HG02885 (cell line): ENCODE measurements around the gene GNRH2.
"Not testable (repeated sequence)": the region's sequence is repeated elsewhere in the genome, so short reads cannot be mapped to it uniquely, and the experiment has no call there.

Source experiments
- ATAC-seq: cut with Tn5 transposase; IDR thresholded peaks from one replicate; pipeline ENCODE4 v1.9.1; 2021; ENCODE audit warnings: mild to moderate bottlenecking; ENCODE audit not compliant: unreplicated experiment, poor library complexity

Gene GNRH2

DNA sequence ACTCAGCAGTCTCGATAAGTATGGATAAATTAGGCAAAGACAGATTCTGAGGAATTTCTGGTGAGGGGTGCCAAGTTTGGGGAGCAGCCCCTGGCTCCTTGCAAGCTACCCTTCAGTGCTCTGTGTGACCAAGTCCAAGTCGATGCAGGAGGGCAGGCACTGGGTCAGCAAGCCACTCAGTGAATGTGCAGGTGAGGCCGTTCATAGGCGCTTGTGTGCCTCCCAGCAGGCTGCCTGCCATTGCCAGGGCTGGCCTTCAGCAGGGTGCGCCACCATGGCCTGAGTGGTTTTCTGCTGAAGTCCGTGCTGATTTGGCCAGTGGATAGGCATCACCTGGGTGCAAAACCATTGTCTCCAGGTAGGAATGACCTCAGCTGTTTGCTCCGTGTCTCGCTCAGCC lies 3.3 kb upstream of the GNRH2 start:
- ATAC-seq = no peak

DNA sequence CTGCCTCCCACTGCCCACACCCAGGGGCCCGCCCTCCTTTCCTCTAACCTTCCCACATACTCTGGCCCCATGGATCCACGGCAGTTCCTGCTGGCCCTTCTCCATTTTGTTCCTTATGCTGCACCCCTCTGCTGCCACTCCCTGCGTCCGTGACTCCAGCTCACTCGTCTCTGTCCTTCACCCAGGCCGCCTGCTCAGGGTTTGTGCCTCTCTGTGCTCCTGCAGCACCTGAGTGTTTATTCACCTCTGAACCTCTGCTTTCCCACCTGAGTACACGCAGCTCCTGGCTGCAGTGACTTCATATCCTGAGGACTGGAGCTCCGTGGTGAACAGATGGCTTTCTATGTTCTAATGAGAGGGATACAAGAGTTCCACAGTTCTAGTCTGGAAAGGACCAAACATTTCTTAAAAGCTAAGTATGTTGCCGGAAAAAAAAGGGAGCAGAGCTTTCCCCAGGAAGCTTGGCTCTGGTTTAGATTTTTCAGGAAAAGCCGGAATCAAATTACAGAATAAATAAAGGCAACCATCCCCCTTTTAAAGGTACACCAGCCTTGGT lies 1.5 kb upstream of the GNRH2 start:
- no peak for ATAC-seq

DNA sequence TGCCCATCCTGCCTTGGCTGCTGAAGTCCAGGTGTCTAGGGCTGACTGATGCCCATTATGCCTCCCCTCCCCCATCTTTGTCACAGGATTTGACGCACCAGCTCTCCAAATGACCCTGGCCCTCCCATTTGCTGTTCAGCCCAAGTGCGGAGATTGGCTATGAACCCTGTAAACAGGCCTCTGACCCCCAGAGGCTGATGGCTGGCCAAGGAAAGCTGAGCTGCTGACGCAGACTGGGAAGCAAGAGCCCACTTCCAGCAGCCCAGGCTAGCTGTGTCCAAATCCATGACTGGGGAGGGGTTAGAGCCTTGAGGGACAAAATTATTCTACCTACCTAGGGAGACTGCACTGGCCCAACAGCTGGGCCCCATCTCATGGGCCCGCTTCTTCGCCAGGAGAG lies 797 bp upstream of the GNRH2 start:
- ATAC-seq = no peak

DNA sequence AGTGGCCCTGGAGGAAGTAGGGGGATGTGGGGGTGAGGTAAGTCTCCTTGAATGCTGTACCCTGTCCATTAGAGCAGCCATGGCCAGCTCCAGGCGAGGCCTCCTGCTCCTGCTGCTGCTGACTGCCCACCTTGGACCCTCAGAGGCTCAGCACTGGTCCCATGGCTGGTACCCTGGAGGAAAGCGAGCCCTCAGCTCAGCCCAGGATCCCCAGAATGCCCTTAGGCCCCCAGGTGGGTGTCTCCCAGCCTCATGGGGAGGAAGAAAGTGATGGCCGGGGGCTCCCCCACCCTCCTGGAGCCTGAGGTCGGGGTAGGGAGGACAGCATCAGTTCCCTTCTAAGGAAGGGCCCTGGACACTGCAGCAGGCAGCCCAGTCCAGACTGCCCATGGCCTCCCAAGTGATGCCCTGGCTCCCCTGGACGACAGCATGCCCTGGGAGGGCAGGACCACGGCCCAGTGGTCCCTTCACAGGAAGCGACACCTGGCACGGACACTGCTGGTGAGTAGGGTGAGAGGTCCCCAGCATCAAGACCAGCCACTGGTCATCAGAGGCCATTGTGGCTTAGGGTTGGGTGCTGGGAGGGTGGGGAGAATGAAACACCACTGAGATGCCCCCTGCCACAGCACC lies 1.0 kb downstream of the GNRH2 start:
- no peak for ATAC-seq

DNA sequence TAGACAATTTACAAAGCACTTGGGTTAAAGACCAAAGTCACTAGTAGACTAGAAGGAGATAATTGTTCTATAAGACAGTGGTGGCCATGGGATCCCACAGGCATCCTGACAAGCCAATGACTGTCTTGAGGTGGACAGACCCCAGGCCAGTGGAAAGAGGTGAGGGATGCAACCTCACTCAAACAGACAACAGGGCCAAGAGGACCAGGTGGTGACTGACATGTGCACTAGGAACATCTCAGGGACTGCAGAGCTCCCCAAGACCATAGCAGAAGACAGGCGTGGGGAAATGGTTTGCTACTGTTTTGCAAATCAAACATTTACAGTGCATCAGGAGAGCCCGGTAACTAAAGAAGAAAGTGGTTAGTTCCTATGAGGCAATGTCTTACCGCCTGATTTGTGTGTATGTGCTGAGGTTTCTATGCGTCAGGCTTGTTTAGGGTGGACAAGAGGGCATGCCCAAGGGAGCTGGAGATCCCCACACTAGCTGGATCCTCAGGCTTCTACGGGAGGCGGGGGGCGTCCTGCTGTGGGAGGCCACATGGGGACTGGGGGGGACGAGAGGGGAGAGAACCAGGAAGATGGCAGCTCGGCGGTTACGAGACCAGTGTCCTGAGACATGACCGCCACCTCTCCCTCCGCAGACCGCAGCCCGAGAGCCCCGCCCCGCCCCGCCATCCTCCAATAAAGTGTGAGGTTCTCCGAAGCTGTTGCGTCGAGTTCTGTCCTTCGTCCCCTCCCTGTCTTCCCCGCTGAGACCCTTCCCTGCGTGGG lies 1.8 kb downstream of the GNRH2 start:
- peak; percentile 44 for ATAC-seq

DNA sequence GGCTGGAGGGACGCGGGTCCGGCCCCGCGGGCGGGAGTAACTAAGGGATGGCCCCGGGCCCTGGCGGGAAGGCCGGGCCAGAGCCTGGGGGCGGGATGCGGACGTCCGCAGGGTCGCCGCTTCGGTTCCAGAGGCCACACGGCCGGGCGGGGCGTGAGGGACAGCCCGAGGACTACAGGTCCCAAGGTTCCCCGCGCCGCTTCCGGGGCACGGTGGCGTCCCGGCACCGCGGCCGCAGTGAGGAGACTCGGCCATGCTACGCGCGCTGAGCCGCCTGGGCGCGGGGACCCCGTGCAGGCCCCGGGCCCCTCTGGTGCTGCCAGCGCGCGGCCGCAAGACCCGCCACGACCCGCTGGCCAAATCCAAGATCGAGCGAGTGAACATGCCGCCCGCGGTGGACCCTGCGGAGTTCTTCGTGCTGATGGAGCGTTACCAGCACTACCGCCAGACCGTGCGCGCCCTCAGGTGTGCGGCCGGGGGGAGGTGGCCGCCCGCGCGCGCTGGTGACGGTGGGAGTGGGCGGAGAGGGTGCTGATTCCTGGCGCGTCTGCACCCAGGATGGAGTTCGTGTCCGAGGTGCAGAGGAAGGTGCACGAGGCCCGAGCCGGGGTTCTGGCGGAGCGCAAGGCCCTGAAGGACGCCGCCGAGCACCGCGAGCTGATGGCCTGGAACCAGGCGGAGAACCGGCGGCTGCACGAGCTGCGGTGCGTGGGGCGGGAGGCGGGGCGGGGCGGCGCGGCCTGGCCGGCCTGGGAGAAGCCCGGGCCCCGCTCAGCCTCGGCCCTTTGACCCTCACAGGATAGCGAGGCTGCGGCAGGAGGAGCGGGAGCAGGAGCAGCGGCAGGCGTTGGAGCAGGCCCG lies 2.6 kb downstream of the GNRH2 start, which contains the start of gene MRPS26:
MRPS26 (plus strand) TSS at position 237 of the 861 bp plus-strand sequence; CDS start at position 254, 17 bp downstream.
- peak; percentile 95 for ATAC-seq

DNA sequence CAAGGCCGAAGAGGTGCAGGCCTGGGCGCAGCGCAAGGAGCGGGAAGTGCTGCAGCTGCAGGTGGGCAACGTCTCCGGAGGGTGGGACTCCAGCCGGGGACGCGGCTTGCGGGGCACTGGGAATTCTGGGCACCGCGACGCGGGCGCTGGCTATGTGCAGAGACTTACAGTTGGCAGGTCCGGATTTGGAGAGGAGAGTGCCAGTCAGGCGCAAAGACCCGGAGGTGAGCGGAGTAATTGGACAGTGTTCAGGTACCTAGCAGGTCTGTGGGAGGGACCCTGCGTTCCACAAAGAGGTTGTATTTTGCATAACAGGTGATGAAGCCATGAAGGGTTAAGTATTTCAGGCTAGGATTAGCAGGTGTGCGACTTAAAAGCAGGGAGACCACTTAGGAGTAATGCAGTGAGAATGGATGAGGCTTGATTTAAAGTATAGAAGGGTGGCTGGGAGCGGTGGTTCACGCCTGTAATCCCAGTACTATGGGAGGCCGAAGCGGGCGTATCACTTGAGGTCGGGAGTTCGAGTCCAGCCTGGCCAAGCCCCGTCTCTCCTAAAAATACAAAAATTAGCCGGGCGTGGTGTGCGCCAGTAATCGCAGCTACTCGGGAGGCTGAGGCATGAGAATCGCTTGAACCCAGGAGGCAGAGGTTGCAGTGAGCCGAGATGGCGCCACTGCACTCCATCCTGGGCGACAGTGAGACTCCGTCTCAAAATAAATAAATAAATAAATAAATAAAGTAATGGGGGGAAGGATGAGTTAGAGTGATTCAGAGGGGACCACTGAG lies 3.4 kb downstream of the GNRH2 start:
- no peak for ATAC-seq

DNA sequence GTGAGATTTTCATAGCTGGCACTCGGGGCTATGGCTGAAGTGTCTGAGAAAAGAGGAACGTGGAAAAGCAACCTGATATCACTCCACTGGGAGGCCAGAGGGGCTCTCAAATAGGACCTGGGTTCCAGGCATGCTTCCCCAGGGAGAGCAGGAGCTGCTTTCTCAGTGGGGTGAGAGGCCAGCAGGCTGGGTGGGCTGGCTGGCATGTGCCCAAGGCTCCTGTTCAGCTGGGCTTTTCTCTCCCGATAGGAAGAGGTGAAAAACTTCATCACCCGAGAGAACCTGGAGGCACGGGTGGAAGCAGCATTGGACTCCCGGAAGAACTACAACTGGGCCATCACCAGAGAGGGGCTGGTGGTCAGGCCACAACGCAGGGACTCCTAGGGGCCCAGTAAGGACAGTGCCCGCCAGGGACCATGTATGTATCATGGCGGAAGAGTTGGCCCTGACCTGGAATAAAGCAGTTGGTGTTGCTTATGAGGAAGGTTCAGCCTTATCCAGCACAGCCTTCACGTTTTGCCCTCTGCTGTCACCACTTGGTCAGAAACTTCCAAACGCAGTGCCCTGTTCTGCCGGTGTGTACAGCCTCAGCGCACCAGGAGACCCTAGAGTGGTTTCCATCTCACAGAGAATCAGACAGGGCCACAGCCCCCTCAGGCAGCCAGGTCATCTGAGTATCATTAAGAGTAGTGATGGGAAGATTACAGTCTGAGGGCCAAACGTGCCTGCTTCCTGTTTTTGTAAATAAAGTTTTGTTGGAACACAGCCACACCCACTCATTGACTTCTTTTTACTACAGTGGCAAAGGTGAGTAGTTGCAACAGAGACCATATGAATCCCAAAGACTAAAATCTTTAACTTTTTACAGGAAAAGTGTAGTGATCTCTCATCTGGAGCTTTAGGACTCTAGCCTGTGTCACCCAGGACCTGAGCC lies 4.3 kb downstream of the GNRH2 start:
- ATAC-seq = no peak

DNA sequence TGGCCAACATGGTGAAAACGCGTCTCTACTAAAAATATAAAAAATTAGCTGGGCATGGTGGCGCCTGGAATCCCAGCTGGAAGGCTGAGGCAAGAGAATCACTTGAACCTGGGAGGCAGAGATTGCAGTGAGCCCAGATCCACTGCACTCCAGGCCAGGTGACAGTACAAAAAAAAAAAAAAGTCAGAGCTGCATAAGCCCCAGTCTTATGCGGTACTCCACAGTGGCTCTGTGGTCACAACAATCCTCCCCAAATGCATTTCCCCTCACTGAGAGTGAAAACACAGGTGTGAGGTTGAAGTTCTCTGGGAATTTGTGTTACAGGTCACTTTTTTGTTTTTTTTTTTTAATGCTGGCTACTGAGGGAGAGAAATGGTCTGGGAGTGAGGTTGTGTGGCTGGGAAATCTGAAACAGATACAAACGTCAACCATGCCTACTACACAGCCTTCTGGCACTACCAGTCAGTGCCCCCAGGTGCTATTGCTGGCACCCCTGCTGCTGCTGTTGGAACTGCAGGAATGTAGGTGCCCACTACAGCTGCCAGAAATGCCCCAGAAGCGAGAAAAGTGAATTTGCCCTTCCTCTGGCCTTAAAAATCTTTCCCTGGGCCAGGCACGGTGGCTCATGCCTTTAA lies 8.1 kb downstream of the GNRH2 start:
- no peak for ATAC-seq

DNA sequence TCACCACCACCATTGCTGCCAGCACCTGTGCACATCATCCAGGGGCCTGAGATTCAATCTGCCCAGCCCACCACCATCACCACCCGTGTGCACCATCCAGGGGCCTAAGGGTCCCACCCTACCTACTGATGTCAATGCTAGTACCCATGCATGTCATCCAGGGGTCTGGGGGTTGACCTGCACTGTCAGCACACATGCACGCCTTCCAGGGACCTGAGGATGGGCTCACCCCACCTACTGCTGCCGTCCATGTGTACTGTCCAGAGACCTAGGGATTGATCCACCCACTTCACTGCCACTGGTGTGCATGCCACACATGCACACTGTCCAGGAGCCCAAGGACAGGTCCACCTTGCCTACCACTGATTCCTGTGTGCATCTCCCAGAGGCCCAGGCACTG lies 16.1 kb downstream of the GNRH2 start:
- ATAC-seq = no peak

DNA sequence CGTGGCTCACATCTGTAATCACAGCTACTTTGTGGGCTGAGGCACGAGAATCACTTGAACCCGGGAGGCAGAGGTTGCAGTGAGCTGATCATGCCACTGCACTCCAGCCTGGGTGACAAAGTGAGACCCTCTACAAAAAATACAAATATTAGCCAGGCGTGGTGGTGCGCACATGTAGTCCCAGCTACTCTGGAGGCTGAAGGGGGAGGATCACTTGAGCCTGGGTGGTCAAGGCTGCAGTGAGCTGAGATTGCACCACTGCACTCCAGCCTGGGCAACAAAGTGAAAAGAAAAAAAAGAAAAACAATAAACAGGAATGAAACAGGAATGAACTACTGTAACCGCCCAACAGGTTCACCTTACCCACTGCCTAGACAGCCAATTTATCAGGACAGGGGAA lies 20.7 kb downstream of the GNRH2 start:
- ATAC-seq = not testable (repeated sequence)

DNA sequence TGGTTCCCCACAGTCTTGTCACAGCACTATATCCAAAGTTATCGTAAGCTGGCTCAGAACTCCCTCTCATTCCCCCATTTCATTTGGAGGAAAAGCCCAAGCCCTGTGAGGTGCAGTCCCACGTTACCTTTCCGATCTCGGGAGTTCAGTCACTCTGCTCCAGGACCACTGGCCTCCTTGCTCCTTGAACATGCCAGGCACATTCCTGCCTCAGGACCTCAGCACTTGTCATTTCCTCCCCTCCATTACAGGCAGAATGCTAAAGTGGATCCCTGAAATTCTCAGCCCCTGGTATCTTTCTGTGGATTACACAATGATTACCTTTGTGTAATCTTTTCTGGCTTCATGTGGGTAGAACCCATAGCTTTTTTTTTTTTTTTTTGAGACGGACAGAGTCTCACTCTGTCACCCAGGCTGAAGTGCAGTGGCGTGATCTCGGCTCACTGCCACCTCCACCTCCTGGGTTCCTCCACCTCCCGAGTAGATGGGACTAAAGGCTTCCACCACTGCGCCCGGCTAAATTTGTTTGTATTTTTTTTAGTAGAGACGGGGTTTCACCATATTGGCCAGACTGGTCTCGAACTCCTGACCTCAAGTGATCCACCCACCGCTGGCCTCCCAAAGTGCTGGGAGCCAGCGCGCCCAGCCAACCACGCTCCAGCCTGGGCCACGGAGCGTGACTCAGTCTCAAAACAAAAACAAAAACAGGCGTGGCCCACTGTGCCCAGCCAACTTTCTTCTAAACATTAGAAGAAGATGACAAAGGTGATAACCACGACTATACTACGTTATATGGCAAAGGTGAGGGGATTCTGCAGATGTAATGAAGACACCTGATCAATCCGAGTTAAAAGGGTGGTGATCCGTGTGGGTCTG lies 24.0 kb downstream of the GNRH2 start:
- no peak for ATAC-seq

DNA sequence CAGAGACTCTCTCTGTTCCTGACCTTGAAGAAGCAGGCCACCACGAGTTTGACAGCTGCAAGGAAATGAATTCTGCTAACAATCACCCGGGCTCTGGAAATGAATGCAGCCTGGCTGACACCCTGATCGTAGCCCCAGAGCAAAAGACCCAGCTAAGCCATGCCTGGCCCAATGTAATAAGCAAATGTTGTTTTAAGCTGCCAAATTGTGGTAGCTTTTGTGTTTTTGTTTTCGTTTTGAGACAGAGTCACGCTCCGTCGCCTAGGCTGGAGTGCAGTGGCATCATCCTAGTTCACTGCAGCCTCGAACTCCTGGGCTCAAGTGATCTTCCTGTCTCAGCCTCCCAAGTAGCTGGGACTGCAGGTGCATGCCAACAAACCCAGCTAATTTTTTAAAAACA lies 24.7 kb downstream of the GNRH2 start:
- ATAC-seq = peak; percentile 50

DNA sequence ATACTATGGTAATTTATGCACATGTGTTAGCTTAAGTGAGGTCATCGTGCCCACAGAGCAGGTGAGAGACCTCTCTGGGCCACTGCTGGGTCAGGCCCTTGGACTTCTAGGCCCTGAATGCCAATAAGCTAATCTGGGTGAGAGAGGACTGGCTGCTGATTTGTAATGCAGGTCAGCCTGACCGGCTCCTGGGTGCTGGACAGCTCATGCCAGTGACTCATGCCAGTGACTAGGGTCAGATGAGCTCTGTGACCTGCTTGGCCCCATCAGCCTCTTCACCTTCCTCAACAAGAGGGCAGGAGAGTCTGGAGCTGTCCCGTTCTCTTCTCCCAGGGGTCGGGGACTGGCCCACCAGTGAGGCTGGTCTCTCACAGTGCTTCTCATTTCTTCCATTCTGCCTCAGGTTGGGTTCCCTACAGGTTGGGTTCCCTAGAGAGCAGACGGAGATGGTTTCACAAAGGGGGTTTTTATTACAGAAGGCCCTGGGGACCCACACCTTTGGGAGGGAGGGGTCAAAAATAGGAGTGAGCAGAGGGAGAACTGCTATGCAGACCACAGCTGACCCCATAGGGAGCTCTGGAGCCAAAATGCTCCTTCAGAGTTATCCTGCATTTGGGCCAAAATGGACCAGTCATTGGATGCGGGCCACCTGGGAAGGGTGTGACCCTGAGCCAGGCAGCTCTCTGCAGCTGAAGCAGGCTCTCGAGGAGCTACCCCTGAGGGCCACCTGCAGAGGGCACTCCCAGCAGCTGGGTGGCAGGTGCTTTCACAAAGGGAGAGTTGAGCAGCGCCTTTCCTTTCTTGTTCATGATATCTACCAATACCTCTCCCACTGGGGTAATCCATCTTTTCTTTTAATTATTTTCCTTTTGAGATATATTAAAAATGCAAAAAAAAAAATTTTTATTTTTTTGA lies 25.8 kb downstream of the GNRH2 start:
- no peak for ATAC-seq

DNA sequence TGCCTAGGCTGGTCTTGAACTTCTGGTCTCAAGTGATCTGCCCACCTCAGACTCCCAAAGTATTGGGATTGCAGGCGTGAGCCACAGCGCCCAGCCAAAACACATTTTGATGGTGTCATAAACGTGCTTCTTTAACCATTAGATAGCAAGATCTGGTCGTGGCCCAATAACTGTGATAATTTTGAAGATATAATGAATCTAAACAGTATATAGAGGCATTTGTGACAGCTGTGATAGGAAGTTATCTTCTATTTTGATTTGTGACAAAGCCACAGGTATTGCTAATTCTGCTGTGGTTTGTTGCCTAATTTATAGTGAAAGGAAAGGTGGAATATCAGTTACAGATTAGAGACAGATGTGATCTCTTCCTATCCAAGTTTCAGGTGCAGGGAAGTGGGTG lies 27.3 kb downstream of the GNRH2 start:
- ATAC-seq = no peak

DNA sequence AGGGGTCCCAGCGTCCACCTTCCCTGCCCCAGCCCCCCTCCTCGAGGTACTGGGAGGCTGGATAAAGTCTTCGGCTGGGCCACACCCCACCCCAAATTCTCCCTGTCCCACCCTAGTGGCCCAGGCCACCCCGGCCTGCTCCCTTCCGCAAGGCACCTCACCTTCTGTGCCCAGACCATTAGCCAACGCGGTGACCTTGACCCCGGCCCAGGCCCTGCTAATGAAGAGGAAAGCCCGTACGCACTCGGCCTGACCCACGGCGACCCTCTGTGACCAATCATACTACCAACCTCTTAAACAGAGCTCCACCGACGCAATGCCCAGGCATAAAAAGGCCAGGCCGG lies 27.8 kb downstream of the GNRH2 start:
- ATAC-seq = no peak
